GM21619 (cell line): ENCODE measurements around the gene TEKT2.

Source experiments
- ATAC-seq: cut with Tn5 transposase; IDR thresholded peaks from one replicate; pipeline ENCODE4 v1.9.1; 2021; ENCODE audit not compliant: unreplicated experiment

The TEKT2 gene

DNA sequence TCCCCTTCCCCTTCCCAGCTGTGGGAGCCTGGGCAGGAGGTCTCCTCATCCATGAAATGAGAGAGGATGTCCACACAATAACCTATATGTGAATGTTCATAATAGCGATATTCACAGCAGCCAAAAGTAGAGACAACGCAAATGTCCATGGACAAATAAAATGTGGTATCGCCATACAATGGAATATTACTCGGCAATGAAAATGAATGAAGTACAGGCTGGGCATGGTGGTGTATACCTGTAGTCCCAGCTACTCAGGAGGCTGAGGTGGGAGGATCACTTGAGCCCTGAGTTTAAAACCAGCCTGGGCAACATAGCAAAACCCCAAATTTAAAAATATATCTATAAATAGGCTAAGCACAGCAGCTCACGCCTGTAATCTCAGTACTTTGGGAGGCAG is 17.7 kb downstream of the TEKT2 start:
- no peak for ATAC-seq

DNA sequence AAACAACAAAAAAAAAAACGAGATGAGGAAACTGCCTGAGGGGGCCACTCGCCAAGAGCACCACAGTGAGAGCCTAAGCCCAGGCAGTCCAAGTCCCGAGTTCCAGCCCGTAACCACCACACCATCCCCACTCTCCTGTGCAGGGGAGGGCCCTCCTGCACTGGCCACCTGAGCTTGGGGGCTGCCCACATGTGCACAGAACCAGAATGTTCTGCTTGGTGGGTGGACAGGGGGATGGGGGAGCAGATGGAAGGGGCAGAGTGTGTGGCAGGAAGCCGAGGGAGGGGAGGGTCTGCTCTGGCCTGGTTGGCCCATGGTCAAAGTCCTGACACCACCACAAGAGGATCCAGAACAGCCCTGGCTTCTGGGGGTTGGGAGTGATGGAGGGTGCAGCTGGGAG is 22.4 kb downstream of the TEKT2 start:
- no peak for ATAC-seq

DNA sequence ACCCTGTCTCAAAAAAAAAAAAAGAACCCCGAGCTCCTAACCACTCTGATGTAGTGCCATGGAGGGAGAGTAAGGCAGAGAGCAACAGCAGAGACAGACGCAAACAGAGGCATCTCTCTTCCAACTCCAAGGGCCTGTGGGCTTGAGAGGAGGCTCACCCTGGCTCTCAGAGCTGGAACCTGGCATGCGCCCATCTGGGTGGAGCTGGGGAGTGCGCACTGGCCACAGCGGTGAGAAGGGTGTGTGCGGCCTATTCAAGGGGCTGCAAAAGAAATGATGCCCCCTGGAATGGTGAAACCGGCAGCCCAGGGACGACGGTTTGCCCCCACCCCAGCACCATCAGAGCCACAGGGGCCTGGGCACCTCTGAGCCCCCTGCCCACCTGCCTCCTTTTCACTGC is 23.5 kb downstream of the TEKT2 start:
- no peak for ATAC-seq

DNA sequence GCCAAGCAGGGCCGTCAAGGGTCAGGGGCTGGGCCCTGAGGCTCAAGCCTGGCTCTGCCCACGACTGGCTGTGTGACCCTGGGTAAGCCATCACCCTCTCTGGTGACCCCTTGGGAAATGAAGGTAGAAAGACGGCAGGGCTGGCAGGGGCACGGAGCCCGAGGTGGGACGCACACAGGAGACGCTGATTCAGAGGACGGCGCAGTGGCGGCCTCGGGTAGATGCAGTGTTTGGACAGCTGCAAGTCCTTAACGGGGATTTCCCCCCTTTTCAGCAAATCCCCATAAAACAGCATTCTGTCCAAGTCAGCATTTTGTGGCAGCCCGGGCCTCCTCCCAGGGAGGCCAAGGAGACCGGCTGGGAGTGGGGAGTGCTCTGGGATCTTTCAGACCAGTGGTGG is 24.4 kb downstream of the TEKT2 start:
- ATAC-seq = no peak

DNA sequence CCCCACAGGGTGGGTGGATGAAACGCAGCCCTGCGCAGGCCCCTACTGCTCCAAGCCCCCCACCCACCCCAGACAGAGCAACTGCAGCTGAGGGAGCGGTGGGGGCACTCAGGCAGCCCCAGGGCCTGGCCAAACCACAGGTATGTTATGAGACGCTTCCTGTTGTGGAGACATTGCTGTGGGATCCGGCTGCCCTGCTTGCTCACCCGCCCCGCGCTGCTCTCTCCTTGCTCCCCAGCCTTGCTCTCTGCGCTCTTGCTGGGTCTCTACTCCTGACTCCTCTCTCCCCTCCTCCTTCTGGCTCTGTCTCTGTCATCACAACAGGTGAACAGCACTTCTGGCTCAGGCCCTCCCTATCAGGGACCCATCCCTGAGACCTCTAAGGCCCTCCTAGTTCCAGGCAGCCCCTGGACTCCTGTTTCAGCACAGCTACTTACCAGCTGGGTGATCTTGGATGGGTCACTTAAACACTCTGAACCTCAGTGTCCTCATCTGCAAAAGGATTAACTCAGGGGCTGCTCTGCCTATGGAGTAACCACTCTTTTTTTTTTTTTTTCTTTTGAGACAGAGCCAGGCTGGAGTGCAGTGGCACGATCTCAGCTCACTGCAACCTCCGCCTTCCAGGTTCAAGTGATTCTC is 25.3 kb downstream of the TEKT2 start:
- ATAC-seq = no peak

DNA sequence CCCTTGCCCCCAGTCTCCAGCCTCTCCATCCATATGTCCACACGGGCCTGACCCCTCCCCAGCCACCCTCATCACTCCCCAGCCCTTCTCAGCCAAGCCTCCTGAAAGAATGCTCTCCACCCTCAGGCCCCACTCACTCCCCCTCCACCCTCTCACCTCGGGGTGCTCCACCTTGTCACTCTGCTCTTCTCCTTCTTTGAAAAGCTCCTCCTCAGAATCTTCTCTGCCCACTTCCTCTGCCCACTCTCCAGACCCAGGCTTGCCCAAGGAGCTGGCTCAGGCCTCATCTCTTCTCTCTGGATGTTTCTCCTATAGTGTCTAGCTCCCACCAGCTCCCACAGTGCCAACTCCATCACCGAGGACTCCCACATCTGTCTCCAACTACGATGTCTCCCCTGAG is 27.3 kb downstream of the TEKT2 start:
- ATAC-seq = no peak

DNA sequence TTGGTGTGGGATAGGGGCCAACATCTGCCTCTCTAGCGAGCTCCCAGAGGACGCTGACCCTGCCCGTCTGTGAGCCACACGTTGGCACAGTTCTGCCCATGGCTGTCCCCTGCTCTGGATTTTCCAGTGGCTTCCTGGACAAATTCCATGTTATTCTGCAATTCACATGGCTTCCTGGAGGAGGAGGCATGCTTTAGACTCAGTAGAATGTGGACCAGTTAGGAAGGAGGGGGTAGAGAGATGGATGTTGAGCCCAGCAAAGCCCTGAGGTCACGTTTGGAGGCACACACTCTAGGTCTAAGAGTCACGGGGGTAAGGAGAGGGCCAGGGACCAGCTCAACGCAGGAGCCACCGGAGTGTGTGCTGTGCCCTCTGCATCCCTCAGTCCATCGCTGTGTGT is 28.9 kb downstream of the TEKT2 start:
- no peak for ATAC-seq

DNA sequence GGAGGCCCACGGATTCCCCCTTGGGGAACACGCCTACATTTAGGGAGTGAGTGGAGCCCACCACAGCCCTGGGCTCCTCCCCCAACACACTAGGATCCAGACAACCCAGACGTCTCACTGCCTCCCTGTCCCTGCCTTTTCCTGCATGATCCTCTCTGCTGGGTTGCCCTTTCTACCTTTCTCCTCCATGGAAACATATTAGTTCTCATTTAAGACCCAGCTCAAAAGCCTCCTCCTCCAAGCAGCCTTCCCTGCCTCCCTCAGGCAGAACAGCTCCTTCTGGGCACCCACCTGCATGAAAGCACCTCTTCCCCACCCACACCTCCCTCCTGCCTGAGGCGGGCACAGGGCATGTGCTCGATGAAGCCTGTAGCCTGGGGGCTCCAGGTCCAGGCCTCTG is 30.5 kb downstream of the TEKT2 start:
- no peak for ATAC-seq

DNA sequence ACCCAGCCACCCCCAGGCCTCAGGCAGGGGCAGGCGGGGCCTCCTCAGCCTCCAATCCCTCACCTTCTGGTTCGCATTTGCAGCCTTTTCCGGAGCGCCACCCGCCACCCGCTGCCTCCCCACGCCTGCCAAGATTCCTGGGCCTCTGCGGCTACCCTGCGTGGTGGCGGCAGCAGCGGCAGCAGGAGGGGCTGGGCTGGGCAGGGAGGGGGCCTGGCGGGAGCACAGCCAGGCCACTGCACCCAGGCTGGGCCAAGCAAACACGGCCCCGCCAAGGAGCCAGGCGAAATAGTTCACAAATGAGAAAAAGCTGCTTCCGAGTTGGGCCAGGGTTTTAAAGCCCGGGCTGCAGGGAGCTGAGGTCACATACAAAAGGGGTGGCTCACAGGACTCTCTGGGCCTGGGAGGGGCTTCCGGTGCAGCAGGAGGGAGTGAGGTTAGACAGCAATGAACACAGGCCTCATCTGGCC is 31.3 kb downstream of the TEKT2 start:
- ATAC-seq = no peak

DNA sequence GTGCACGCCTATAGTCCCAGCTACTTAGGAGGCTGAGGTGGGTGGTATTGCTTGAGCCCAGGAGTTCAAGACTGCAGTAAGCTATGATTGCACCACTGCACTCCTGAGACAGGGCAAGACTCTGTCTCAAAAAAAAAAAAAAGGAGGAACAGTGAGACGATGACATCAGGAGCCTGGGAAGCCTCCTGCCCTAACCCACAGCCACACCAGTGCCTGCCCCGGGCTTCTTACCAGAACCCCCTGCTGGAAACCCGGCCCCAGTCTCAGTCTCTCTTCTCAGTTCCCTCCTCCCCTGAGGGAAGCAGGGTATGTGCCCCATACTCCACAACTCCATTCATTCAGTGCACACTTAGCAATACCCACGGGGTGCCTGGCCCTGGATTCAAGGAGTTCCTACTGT is 32.0 kb downstream of the TEKT2 start:
- ATAC-seq = no peak

DNA sequence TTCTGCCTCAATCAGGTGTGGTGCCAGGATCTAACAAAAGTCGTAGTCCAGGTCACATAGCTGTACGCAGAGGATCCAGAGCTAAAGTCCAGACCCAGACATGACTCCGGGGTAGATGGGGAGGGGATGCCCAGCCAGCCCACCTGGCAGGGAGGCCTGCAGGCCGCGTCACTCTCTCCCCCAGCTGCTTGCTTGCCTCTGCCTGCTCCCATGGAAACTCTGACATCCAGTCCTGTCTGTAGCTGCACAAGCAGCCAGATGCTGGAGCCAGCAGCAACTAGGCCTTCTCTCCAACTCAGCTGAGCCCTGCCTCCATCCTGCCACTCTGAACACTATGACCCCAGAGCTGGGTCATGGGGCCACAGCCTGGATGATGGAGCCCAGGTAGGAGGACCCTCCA is 33.0 kb downstream of the TEKT2 start:
- no peak for ATAC-seq

DNA sequence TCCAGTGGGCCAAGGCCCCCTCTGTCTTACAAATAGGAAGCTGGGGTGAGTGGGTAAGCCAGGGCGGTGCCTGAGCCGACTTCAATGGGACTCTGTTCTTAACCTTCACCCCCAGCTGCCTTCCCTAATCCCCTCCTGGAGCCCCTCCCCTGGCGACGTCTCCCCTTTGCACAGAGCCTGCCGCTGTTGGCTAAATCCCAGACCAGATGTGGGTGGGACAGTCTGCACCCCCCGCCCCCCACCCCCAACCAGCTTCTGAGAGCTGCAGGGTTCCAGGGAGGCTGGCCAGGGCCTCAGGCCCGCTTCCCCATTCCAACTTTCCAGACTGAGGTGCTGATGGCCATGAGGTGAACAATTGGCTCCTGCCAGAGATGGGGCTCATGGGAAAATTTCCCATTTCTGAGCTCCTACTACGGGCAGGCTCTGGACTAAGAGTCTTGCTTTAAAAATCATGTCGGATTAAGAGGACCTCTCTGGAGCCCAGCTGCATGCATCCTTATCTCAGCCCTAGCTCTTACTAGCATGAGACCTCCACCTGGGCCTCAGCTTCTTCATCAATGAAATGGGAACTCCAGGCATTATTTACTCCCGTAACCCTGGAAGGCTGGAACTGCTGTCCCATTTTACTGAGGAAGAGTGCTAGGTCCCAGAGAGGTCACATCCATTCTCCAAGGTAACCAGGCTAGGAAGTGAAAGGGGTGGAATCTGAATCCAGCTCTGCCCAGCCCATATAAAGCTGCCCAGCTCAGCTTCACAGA is 34.7 kb downstream of the TEKT2 start:
- ATAC-seq = no peak

DNA sequence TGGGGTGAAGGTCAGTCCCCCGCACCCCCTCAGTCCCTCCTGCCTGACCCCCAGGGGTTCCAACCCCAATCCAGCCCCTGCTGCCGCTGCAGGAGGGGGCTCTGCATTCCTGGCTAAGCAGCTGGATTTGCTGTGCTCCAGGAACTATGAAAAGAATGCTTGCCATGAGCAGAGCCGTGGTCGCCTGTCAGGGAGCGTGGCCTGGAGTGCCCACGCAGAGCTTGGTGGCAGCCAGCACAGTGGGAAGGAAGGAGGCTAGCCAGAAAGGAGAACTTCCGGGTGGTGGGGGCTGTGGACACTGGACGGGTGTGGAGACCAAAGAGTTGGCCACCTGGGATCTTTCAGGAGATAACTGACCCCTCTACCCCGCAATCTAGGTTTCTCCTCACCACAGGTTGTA is 35.6 kb downstream of the TEKT2 start:
- no peak for ATAC-seq

DNA sequence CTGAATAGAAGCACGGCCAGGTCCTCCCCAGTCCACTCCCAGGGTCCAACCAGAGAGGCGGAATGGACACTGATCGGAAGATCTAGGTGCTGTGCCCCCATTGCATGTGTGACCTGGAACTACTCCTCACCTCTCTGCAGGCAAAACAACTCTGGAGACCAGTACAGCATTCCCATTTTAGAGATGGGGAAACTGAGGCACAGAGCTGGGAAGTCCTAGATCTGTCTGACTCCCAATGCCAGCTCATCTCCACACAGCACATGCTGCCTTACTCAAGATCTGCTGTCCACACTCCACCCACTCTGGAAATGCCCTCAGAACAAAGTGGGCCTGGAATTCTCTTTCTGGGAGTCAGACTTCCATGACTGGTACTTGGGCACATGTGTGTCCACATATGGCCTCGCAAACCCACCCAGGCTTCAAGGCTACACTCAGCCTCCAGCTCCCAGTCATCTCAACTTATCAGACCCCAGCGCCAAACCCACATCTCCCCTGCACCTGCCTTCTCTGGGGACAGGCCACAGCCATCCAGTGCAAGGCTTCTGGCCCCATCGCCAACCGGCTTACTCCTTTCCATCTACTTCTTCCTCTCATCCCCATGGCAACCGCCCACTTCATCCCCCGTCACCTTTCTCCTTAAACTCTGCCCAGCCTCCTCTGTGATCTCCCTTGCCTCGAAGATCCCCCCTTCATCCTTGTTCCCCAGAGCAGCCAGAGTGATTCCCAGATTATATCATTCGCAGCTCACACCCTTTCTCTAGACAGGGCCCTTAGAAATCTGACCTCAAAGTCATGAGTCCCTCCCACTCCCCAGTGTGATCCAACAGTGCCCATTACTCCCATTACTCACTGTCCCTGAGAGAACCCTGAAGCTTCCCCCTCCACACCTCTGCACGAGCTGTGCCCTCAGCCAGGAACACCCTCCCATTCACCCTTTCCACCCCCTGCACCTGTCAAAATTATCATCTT is 38.5 kb downstream of the TEKT2 start:
- ATAC-seq = no peak

DNA sequence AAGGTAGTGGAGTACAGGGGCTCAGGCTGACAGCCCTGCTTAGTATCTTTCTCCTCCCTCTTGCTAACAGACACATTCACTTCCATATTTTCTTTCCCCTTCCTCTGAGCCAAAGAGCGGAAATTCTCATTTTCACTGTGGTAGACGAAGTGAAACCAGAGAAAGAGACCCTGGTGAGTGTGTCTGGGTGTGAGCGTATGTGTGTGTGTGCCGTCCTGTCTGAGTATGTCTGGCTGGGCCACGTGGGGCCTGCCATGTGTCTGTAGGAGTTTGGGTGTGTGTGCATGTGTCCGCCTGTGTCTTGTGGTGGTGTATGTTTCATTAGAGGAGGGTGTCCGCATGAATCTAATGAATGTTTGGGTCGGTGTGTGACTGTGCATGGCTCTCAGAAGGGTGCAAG is 39.5 kb downstream of the TEKT2 start:
- no peak for ATAC-seq

DNA sequence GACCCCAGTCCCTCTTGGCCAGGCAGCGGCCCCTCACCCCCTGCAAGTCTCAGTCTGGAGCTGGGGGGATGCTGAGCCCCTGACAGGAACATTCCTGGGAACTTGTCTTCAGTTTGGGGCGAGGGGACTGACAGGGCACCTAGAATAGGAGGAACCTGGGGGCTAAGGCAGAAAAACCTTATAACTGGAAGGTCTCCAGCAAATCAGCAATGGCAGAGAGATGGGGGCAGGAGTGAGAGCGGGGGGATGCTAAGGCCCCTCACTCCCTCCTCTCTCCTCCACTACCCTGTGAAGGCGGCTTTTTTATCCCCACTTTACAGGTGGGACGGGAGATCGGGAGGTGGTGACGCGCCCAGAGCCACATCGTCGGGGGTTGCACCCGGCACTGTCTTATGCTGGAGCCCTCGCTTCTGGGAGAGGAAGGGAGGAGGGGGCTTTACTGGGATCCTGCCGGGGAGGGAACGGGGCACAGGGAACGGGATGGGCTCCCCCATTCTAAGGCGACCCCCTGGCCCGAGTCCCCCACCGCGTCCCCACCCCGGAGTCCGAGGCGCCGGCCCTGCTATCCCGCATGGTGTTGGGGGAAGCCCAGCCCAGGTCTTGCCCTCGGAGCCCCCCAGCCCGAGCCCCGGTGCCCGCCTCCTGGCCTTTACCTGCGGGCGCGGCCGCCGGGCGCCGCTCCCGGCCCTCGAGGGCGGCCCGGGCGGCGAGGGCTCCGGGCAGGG is 40.7 kb downstream of the TEKT2 start:
- ATAC-seq = no peak

DNA sequence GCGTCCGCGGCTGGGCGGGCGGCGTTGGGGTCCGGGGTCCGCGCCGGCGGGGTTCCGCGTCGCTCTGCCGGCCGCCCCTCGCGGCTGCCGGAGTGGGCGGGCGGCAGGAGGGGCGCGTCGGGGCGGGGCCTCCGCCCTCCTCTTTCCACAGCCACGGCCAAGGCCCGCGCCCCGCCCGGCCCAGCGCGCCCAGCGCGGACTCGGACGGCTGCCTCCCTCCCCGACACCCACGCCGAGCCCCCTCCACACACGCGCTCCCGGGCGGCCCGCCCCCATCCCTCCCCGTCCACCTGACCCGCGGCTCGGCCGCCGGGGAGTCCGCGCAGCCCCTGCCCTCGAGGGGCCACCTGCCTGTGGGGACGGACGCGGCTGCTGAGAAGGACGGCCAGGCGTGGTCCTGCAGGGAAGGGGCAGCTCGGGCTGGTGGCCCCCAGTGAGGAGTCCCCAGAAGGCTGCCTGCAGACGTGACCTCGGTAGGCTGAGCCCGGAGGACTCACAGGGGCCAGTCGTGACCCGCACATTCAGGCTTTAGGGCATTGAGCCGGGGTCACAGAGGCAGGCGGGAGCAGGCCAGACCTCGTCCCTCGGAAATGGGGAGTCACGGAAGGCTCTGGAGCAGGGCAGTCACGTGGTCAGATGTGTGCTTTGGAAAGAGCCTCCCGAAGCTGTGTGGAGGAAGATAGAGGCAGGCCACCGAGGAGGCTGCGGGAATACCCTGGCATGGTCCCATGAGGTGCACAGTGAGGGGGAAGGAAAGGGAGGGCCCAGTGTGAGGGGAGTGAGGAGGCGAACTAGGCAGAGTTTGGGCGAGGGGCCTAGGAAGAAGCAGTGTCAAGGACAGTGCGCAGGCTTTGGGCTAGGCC is 41.5 kb downstream of the TEKT2 start, which contains the start of gene COL8A2:
Gene COL8A2, minus strand, starts transcription at position 94 of the 863 bp plus-strand sequence. CDS start 24,980 bp downstream, outside the sequence.
- ATAC-seq = no peak

DNA sequence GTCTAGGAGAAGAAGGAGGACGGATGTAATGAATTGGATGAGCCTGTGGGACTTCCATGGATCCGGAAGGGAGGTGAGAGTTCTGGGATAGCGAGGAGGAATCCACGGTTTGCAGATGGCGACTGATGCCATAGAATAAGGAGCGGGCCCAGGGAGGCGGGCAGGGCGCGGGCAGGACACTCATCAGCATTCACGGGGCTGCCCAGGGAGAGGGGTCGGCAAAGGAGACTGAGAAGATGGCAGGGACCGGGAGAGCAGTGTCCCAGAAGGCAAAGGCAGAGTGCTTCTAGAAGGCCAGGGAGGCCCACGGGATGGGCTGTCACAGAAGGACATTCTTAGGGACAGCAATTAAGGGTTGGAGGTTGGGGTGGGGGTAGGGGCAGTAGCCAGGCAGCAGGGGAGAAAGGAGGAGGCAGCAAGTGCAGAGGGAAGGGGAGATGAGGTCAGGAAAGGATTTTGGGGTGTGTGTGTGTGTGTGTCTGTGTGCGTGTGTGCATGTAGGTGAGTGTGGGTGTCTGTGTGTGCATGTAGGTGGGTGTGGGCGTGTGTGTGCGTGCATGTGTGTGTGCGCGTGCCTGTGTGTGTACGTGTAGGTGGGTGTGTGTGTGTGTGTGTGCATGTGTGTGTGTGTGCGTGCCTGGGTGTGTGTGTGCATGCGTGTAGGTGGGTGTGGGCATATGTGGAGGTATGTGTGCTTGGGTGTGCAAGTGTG is 42.3 kb downstream of the TEKT2 start:
- ATAC-seq = no peak

DNA sequence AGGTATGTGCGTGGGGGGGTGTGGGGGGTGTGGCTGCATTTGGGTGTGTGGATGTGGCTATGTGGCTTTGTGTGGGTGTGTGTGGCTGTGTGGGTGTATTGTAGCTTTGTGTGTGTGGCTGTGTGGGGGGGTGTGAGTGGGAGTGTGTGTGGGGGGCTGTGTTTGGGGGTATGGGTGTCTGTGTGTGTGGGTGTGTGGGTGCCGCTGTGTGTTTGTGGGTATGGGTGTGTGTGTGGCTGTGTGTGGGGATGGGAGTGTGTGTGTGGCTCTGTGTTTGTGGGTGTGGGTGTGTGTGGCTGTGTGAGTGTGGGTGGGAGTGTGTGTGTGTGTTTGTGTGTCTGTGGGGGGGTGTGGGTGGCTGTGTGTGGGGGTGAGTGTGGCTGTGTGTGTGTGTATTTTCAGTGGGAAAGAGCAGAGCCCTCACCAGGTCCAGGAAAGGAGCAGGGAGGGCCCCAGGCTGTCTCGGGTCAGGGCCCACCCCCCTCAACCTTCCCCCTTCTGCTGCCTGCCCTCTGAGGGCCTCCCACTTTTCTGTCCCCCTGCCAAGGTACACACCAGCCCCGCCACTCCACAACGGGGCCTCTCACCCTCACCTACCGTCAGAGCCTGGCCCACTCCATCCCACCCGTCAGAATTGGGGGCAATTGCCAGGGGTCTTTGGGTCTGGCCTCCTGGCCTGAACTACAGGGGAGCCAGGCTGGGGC is 43.1 kb downstream of the TEKT2 start:
- no peak for ATAC-seq
